Measurements from ENCODE around the gene PDZD4.

The PDZD4 gene

GRCh38 chrX:153794018-153794896 is 36.1 kb downstream of the PDZD4 start, which contains the start of the genes IDH3G and SSR4:
TSS of gene IDH3G (minus strand) at chrX:153794375. CDS start at chrX:153794326, 49 bp downstream.
TSS of gene SSR4 (plus strand) at chrX:153794668. CDS start at chrX:153794688, 20 bp downstream.
- peak; percentile 23 for TF ChIP-seq CTCF (conservative IDR thresholded peaks at IDR 0.05; ENCODE audit: low read depth, low read length)
- H3K4me3 ChIP-seq (ENCODE audit: low read length), result peak within 1 kb of the TSS; percentile 75
- peak; percentile 62 for DNase-seq (ENCODE audit: low read depth)

GRCh38 chrX:153793291-153793690 is 37.1 kb downstream of the PDZD4 start:
- H3K4me3 ChIP-seq (ENCODE audit: low read length), result peak overlapping the region; percentile 75
- no peak for TF ChIP-seq CTCF (conservative IDR thresholded peaks at IDR 0.05; ENCODE audit: low read depth, low read length)
- no peak for DNase-seq (ENCODE audit: low read depth)

- H3K4me3 ChIP-seq (ENCODE audit: low read length), result no peak overlapping the region
- TF ChIP-seq CTCF (conservative IDR thresholded peaks at IDR 0.05; ENCODE audit: low read depth, low read length), result no peak
- DNase-seq (ENCODE audit: low read depth), result no peak
Observed at GRCh38 chrX:153792368-153792767, 38.0 kb downstream of the PDZD4 start.

- no peak for TF ChIP-seq CTCF (conservative IDR thresholded peaks at IDR 0.05; ENCODE audit: low read depth, low read length)
- H3K4me3 ChIP-seq (ENCODE audit: low read length), result no peak overlapping the region
- DNase-seq (ENCODE audit: low read depth), result no peak
Observed at GRCh38 chrX:153791104-153791852, 39.1 kb downstream of the PDZD4 start.

GRCh38 chrX:153789654-153790053 is 40.7 kb downstream of the PDZD4 start:
- TF ChIP-seq CTCF (conservative IDR thresholded peaks at IDR 0.05; ENCODE audit: low read depth, low read length), result no peak
- no peak overlapping the region for H3K4me3 ChIP-seq (ENCODE audit: low read length)
- DNase-seq (ENCODE audit: low read depth), result no peak

GRCh38 chrX:153786669-153787068 is 43.7 kb downstream of the PDZD4 start:
- no peak overlapping the region for H3K4me3 ChIP-seq (ENCODE audit: low read length)
- no peak for TF ChIP-seq CTCF (conservative IDR thresholded peaks at IDR 0.05; ENCODE audit: low read depth, low read length)
- no peak for DNase-seq (ENCODE audit: low read depth)
